Epithelial cell of esophagus (primary cell): ENCODE data around the gene B4GALNT4.
"Not testable (repeated sequence)": the region's sequence is repeated elsewhere in the genome, so short reads cannot be mapped to it uniquely, and the experiment has no call there.

Experiments
- DNase-seq: peaks from one replicate; pipeline ENCODE4 v3.0.0; 2010; ENCODE audit warnings: low read depth
- H3K4me3 ChIP-seq: 2 replicates; pipeline ENCODE4 v1.5.1; 2011; ENCODE audit warnings: mild to moderate bottlenecking, low read length, control low read depth
- CTCF ChIP-seq: IDR thresholded peaks from 2 replicates; pipeline ENCODE4 v1.5.1; 2011; ENCODE audit warnings: low read depth, mild to moderate bottlenecking, low read length, control low read depth, inconsistent platforms; ENCODE audit not compliant: insufficient read depth; ENCODE audit errors: missing control alignments

B4GALNT4 gene

GRCh38 chr11:386483-386882 lies 17.2 kb downstream of the B4GALNT4 start:
- no peak for TF ChIP-seq CTCF
- no peak overlapping the region for H3K4me3 ChIP-seq
- DNase-seq = no peak

GRCh38 chr11:387193-387793 lies 18.0 kb downstream of the B4GALNT4 start:
- no peak for TF ChIP-seq CTCF
- no peak for DNase-seq
- no peak overlapping the region for H3K4me3 ChIP-seq

- H3K4me3 ChIP-seq, DNase-seq: not testable (repeated sequence)
Measured at GRCh38 chr11:389369-389768, 20.1 kb downstream of the B4GALNT4 start.

GRCh38 chr11:390175-390574 lies 20.9 kb downstream of the B4GALNT4 start:
- no peak overlapping the region for H3K4me3 ChIP-seq
- DNase-seq = peak; percentile 62
- TF ChIP-seq CTCF = peak; percentile 39

- DNase-seq = no peak
- peak overlapping the region; percentile 3 for H3K4me3 ChIP-seq
- no peak for TF ChIP-seq CTCF
Measured at GRCh38 chr11:391117-392017, 22.1 kb downstream of the B4GALNT4 start.

GRCh38 chr11:392102-392777 lies 22.9 kb downstream of the B4GALNT4 start:
- peak overlapping the region; percentile 30 for H3K4me3 ChIP-seq
- no peak for DNase-seq
- no peak for TF ChIP-seq CTCF
